MCF 10A (cell line): Measurements from ENCODE around the gene SLC32A1. TPM values are rescaled to one million over a fixed set of nuclear protein-coding genes. Genes with fewer than 3 reads are reported as not detected.

Experiments
- BruUV-seq: library from RNA; stranded (reverse); fragments of 400-500 nt; replicated peaks from 2 replicates; lab custom pipeline; 2021; lab: Mats Ljungman, UMichigan
- CTCF ChIA-PET: fragments of 300-600 bp; sonication (Branson Sonifier 250); formaldehyde crosslinking; extraction: SDS; loops from one replicate; lab custom pipeline; 2021; ENCODE audit warnings: antibody characterized with exemption, inconsistent platforms; lab: Yijun Ruan, JAX
- POLR2A ChIA-PET: fragments of 300-600, 350-650 bp; sonication (Branson Sonifier 250); formaldehyde crosslinking; extraction: SDS; loops from one replicate; lab custom pipeline; 2020; ENCODE audit warnings: antibody characterized with exemption, inconsistent platforms; lab: Yijun Ruan, JAX
- DNase-seq: peaks from one replicate; pipeline ENCODE4 v3.0.0-alpha.2; 2018; ENCODE audit not compliant: unreplicated experiment
- H3K27ac Mint-ChIP-seq: one replicate; pipeline ENCODE4 v1.8.0; 2022; ENCODE audit warnings: mild to moderate bottlenecking, low read depth, mixed read lengths; ENCODE audit not compliant: unreplicated experiment
- H3K27me3 Mint-ChIP-seq: one replicate; pipeline ENCODE4 v1.8.0; 2022; ENCODE audit warnings: mixed read lengths; ENCODE audit not compliant: insufficient read depth, unreplicated experiment
- H3K36me3 Mint-ChIP-seq: one replicate; pipeline ENCODE4 v1.8.0; 2022; ENCODE audit warnings: mild to moderate bottlenecking, moderate library complexity, mixed read lengths; ENCODE audit not compliant: insufficient read depth, unreplicated experiment
- H3K4me1 Mint-ChIP-seq: one replicate; pipeline ENCODE4 v1.8.0; 2022; ENCODE audit warnings: mixed read lengths; ENCODE audit not compliant: insufficient read depth, unreplicated experiment
- H3K4me3 Mint-ChIP-seq: one replicate; pipeline ENCODE4 v1.8.0; 2022; ENCODE audit warnings: mild to moderate bottlenecking, moderate library complexity, mixed read lengths; ENCODE audit not compliant: unreplicated experiment
- H3K9me3 Mint-ChIP-seq: one replicate; pipeline ENCODE4 v1.8.0; 2022; ENCODE audit warnings: mixed read lengths; ENCODE audit not compliant: unreplicated experiment
- CTCF ChIP-seq: fragments of 200-600 bp; IDR thresholded peaks from one replicate; pipeline ENCODE4 v1.8.0; 2022; ENCODE audit warnings: antibody characterized with exemption, mild to moderate bottlenecking; ENCODE audit not compliant: unreplicated experiment
- intact Hi-C: fragments of 100-400 bp; cut with micrococcal nuclease; formaldehyde crosslinking; loops from 2 replicates; pipeline ENCODE4 v1.14.1; 2022
- total RNA-seq: library from RNA; stranded (reverse); gene quantifications from 2 replicates; pipeline ENCODE4 v1.2.3, GENCODE V29; 2022

Gene SLC32A1
- total RNA-seq, 1 experiment from 2014 or later: not detected

- H3K27me3 Mint-ChIP-seq: peaks cover 51% of the 10 kb centered on the region
- no TSS peak for BruUV-seq
- ChIA-PET CTCF (interaction anchor here (1.3 to 1.7 kb wide), 2 partner anchors 55 to 76 kb away, joined by 4 to 7 read pairs; no protein-coding TSS in a partner anchor), POLR2A (interaction anchor here (1.0 kb wide), 1 partner anchor 9 kb away, joined by 5 read pairs; no protein-coding TSS in a partner anchor)
- H3K4me1 Mint-ChIP-seq: no peaks in the 10 kb centered on the region
- DNase-seq: no peak
- no peak overlapping the region for H3K4me3 Mint-ChIP-seq
- H3K9me3 Mint-ChIP-seq: no peaks in the 10 kb centered on the region
- intact Hi-C loops: no loop called here
- H3K27ac Mint-ChIP-seq: no peak overlapping the region
- no peak for TF ChIP-seq CTCF
- H3K36me3 Mint-ChIP-seq: no peaks in the 10 kb centered on the region
These were observed 10.0 kb upstream of the SLC32A1 start for GRCh38 chr20:38714308-38714707.

- ChIA-PET CTCF (interaction anchor here (0.5 to 4.8 kb wide), 6 partner anchors 10 to 74 kb away, joined by 4 to 47 read pairs (median 4); no protein-coding TSS in a partner anchor), POLR2A (no interaction called here)
- intact Hi-C loops: no loop called here
- H3K9me3 Mint-ChIP-seq: no peaks in the 10 kb centered on the region
- no peak for TF ChIP-seq CTCF
- BruUV-seq: no TSS peak
- H3K27ac Mint-ChIP-seq: no peak overlapping the region
- no peaks in the 10 kb centered on the region for H3K36me3 Mint-ChIP-seq
- no peaks in the 10 kb centered on the region for H3K4me1 Mint-ChIP-seq
- DNase-seq: no peak
- H3K4me3 Mint-ChIP-seq: no peak overlapping the region
- peaks cover 54% of the 10 kb centered on the region for H3K27me3 Mint-ChIP-seq
These were observed 8.6 kb upstream of the SLC32A1 start for GRCh38 chr20:38715646-38716045.

- DNase-seq: no peak
- no TSS peak for BruUV-seq
- ChIA-PET POLR2A (interaction anchor here (0.7 kb wide), 1 partner anchor 8 kb away, joined by 5 read pairs; no protein-coding TSS in a partner anchor), CTCF (interaction anchor here (0.7 to 1.7 kb wide), 4 partner anchors 9 to 1010 kb away, joined by 3 to 4 read pairs (median 3); no protein-coding TSS in a partner anchor)
- no peak for TF ChIP-seq CTCF
- Mint-ChIP-seq H3K4me1 (no peaks in the 10 kb centered on the region), H3K36me3 (no peaks in the 10 kb centered on the region), H3K27ac (no peak overlapping the region), H3K27me3 (peaks cover 100% of the 10 kb centered on the region), H3K9me3 (no peaks in the 10 kb centered on the region), H3K4me3 (no peak overlapping the region)
- intact Hi-C loops: no loop called here
These were observed 1.6 kb upstream of the SLC32A1 start for GRCh38 chr20:38722683-38723016.

DNA sequence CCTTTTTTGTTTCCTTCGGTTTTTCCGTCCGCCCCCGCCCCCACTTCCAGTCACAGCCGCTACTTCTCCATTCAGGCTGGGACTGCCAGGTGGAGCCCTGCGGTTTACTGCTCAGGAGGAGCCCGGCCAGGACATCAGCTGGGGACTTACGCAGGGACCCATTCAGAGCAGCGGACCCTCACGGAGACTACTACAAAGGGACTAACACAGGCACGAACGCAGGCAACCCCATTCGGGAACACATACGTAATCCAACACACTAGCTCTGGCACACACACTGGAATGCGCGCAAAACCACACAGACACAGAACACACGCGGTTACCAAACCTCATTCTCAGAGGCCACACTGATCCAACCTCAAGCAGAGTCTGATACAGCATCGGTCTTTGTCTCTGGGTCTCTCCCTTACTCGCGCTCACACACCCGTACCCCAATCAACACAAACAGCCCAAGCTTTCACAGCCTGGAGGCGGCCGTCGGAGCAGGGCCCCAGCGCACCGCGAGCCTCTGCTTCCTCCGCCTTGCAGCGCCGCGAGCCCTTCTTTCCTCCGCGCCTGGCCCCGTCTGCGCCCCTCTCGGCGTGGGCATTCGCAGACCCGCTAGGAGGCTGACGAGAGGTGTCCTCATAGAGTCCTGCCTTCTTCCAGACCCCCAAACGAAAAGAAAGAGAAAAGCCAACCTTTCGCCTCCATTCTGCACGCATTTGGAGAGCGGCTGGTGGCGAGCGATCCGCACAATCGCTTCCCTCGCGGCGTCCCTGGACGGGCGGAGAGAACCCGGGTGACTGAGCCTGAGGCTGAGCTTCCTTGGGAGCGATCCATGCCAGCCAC lies 1.1 kb upstream of the SLC32A1 start:
- no peak overlapping the region for H3K27ac Mint-ChIP-seq
- no peak for TF ChIP-seq CTCF
- peaks cover 100% of the 10 kb centered on the region for H3K27me3 Mint-ChIP-seq
- POLR2A ChIA-PET: interaction anchor here (0.7 kb wide), 1 partner anchor 9 kb away, joined by 5 read pairs; no protein-coding TSS in a partner anchor
- H3K4me1 Mint-ChIP-seq: no peaks in the 10 kb centered on the region
- CTCF ChIA-PET: interaction anchor here (0.7 to 1.7 kb wide), 6 partner anchors 8 to 1009 kb away, joined by 3 to 4 read pairs (median 3); no protein-coding TSS in a partner anchor
- intact Hi-C loops: no loop called here
- H3K36me3 Mint-ChIP-seq: no peaks in the 10 kb centered on the region
- DNase-seq: no peak
- H3K9me3 Mint-ChIP-seq: no peaks in the 10 kb centered on the region
- no peak overlapping the region for H3K4me3 Mint-ChIP-seq
- BruUV-seq: no TSS peak
